Prostate gland (tissue), 2 donors: ENCODE data around the gene NEDD4L.

ENCODE experiments used
- CTCF ChIP-seq, 4 experiments: fragments of 200-600 bp in 2 of 4; fragments of 450-650 bp in 2 of 4; sonication (generic) in 2 of 4; IDR thresholded peaks; 1 replicate in 3 of 4; 2 replicates in 1 of 4; pipeline ENCODE4 v1.5.1; 2016 to 2019; ENCODE audit warnings: antibody characterized with exemption in 4 of 4, mild to moderate bottlenecking in 2 of 4, moderate library complexity in 2 of 4
- POLR2A ChIP-seq: fragments of 450-650 bp; IDR thresholded peaks from one replicate; pipeline ENCODE4 v1.6.1; 2016; ENCODE audit warnings: antibody characterized with exemption, mild to moderate bottlenecking
- POLR2AphosphoS5 ChIP-seq: sonication (generic); formaldehyde crosslinking; IDR thresholded peaks from one replicate; pipeline ENCODE4 v1.6.1; 2017; ENCODE audit warnings: antibody characterized with exemption

DNA sequence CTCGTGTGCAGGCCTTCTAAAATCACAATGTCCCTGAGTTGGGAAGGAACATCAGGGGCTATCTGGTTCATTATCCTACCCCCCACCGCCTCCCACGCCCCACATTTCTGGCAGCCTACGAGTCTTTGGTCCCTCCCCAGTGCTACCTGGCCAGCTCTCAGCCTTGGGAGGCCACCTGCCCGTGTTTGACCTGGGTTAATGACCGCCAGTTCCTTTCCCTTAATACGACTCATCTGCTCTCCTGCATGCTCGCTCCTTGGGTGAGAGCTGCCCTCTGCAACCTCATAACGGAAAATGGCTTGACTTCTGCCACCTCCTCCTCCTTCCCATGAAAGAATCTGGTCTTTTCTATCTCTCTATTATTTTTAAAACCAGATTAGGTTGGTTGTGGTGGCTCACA lies 112.5 kb downstream of the NEDD4L start:
- TF ChIP-seq CTCF (IDR thresholded peaks at IDR 0.05) (no peak), POLR2A (no peak), POLR2AphosphoS5 (no peak)
